PC-9 (cell line): ENCODE data around the gene KLHL30.

Experiments
- EZH2 ChIP-seq: fragments of 200-600 bp; sonication (generic); IDR thresholded peaks from 2 replicates; pipeline ENCODE4 v1.8.0; 2017; ENCODE audit warnings: antibody characterized with exemption, low read depth
- TF ChIP-seq, protein P1 (sequence below): fragments of 200-600 bp; sonication (generic); conservative IDR thresholded peaks from 2 replicates; pipeline ENCODE4 v1.6.1; 2017; ENCODE audit warnings: mixed run types, antibody characterized with exemption, mild to moderate bottlenecking, moderate library complexity

DNA sequence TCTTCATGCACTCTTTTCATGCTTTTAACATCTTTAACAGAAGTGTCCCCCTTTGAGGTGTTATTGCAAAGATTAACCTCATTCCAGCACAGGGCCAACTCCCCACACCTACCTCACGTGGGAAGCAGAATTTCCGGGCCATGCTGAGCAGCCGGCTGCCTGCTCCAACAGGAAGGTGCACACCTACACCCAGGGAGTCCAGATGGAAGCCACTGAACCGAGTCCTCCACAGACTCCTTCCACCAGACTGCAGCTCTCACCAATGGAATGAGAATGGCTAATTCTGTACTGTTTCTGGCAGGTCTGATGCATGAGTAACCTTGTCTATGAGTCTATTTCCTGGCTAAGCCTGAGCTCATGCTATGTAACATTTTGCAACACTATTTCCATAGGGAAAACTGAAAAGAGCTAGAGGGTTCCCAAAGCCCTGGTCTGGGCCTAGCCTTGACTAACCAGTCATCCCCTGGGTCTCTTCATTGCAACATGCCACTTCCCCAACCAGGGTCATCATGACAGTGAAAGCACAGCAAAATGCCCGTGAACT is 31.3 kb downstream of the KLHL30 start:
- TF ChIP-seq, protein P1, sequence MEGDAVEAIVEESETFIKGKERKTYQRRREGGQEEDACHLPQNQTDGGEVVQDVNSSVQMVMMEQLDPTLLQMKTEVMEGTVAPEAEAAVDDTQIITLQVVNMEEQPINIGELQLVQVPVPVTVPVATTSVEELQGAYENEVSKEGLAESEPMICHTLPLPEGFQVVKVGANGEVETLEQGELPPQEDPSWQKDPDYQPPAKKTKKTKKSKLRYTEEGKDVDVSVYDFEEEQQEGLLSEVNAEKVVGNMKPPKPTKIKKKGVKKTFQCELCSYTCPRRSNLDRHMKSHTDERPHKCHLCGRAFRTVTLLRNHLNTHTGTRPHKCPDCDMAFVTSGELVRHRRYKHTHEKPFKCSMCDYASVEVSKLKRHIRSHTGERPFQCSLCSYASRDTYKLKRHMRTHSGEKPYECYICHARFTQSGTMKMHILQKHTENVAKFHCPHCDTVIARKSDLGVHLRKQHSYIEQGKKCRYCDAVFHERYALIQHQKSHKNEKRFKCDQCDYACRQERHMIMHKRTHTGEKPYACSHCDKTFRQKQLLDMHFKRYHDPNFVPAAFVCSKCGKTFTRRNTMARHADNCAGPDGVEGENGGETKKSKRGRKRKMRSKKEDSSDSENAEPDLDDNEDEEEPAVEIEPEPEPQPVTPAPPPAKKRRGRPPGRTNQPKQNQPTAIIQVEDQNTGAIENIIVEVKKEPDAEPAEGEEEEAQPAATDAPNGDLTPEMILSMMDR, result no peak
- no peak for TF ChIP-seq EZH2
